H1 (cell line): Measurements from ENCODE around the gene AKR1B1.

Experiments
- CTCF ChIP-seq, 3 experiments: IDR thresholded peaks; 1 replicate in 2 of 3; 2 replicates in 1 of 3; pipeline versions ENCODE4 v1.5.1 to v1.6.1; 2011; ENCODE audit warnings: low read length in 3 of 3, mild to moderate bottlenecking in 3 of 3, inconsistent platforms in 2 of 3, low read depth in 1 of 3, moderate library complexity in 1 of 3; ENCODE audit not compliant: insufficient read depth in 1 of 3; ENCODE audit errors: control extremely low read depth in 1 of 3
- RFX5 ChIP-seq: IDR thresholded peaks from 2 replicates; pipeline ENCODE4 v1.6.1; 2011; ENCODE audit warnings: low read depth, low read length, improper control_type of control experiment, borderline replicate concordance
- SIX5 ChIP-seq: IDR thresholded peaks from 2 replicates; pipeline ENCODE4 v1.6.1; 2011; ENCODE audit warnings: mild to moderate bottlenecking, low read depth, low read length
- TBP ChIP-seq: IDR thresholded peaks from 2 replicates; pipeline ENCODE4 v1.6.1; 2011; ENCODE audit warnings: low read depth, low read length, improper control_type of control experiment

GRCh38 chr7:134422008-134422407, 36.9 kb downstream of the AKR1B1 start:
- TF ChIP-seq RFX5 (no peak), TBP (no peak), SIX5 (no peak), CTCF (IDR thresholded peaks at IDR 0.05; ENCODE audit: control extremely low read depth in 1 of 3, insufficient read depth in 1 of 3, low read depth in 1 of 3, low read length in 3 of 3) (no peak)
